ENCODE measurements around the gene KCTD3. TPM values are rescaled to one million over a fixed set of nuclear protein-coding genes. Genes with fewer than 3 reads are reported as not detected.

Gene KCTD3
- total RNA-seq, 1 donor from 2014 or later, result 50.3 TPM

DNA sequence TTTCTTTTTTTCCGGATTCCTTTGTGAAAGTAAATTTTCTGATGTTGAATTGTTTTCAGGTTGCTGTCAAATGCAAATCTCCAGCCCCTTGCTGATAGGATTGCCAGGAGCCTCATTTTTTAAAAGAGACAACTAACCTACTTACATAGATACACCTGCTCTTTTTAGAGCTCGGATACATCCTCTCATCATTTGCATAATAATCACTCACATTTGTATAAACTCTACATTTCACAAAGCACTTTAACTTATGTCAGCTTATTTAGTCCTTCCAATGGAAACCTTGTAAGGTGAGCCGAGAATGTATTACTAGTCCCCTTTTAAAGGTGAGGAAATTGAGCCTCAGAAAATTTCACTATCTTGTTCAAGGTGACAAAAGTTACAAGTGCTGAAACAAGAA, 84.8 kb downstream of the KCTD3 start:
- DNase-seq (ENCODE audit: low read depth in 2 of 2), result no peak

DNA sequence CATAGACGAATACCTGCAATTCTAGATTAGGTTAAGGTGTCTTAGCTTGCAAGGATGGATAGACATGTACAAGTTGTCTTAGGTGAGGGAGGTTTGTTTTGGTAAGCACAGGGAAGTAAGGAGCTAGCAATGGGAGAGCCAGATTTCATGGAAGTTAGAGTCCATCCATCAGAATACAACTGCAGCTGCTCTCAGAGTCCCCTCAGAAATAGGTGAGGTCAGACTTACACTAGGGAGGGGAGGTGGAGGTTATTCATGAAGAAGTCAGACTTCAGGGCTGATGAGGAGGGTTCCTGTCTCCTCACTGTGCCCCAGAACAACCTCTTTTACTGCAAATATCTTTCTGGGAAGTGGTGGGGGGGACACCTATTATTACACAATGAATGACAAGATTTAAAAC, 85.3 kb downstream of the KCTD3 start:
- DNase-seq (ENCODE audit: low read depth in 2 of 2), result no peak

DNA sequence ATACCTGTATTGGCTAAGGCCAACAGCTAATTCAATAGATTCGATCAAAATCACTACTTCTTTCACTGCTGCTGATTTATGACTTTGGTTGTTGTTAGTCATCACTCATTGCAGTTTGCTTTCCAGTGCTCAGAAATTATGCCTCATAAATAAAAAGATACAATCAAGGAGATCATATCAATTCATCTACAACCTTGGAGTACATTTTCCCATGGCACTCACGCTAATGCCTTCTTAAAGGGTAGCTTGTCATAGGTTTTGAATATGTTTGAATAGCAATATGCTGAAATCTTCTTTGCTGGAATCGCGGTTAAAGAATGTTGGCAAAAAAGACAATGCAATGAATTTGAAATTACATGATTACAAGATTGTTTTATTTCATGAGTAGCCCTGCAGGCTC, 89.9 kb downstream of the KCTD3 start:
- no peak for DNase-seq (ENCODE audit: low read depth in 2 of 2)

DNA sequence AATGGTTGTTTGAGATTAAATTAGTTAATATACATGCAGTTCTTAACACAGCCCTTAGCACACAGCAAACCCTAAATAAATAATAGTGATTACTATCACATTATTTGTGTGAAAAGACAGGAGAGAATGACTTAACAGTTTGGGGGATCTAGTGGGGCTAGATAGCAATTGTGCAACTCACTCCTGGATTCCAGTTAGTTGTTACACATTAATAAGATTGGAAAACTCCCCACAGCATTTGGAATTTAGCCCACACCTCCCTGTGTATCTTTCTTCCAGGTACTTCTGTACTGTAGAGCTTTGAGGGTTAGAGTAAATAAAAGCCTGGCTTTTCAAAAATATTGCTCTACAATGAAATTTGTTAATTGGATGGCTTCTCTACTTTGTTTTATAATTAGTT, 93.2 kb downstream of the KCTD3 start:
- no peak for DNase-seq (ENCODE audit: low read depth in 2 of 2)

DNA sequence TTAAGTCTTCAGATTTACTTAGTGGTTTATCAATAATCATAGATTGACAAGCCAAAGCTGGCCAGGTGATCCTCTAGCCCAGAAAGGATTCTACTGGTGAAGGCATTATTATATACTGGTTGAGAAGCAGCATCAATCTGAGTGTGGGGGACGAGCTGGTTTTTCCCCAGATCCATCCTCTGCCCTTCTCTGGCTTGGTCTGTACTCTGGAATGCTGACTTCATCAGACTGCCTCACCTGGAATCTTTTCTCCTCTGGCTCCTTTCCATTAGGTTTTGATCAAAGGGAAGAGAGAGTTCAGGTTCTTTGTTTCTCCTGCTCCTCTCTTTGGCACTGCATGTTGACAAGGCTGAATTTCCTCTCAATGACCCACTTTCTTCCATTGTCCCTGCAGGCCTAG, 93.9 kb downstream of the KCTD3 start:
- no peak for DNase-seq (ENCODE audit: low read depth in 2 of 2)

DNA sequence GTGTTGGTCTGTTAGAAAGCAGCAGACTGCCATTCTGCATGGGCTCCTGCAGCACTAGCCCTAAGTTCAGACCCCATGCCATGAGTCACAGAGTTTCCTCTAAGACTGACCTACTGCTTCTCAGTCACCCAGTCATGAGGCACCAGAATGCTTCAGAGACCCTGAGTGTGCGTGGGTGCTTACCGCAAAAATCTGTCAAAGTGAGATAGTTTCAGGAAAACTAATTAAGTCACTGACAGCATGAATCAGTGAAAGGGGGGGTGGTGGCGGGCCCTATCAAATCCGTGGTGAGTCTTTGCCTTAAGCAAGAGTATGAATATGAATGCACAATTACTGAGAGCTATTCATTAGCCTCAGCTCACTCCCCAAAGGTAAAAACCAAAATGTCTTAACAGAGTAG, 98.1 kb downstream of the KCTD3 start:
- no peak for DNase-seq (ENCODE audit: low read depth in 2 of 2)

DNA sequence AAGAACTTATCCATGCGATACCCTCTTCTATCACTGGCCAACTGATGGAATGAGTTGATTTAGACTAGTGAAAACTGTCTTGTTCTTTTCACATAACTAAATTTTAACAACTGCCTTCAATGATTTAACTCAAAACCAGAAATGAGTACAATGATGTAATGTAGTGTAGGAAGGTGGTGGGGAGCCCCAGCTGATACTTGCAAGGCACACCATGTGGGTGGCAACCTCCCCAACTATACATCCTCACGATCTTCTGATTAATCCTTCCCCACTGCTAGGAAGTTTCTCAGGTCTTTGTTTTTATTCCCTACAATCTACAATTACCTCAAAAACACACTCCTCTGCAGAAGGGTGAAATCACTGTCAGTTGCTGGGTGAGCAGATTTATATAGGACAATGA, 100.7 kb downstream of the KCTD3 start:
- DNase-seq (ENCODE audit: low read depth in 2 of 2), result no peak

DNA sequence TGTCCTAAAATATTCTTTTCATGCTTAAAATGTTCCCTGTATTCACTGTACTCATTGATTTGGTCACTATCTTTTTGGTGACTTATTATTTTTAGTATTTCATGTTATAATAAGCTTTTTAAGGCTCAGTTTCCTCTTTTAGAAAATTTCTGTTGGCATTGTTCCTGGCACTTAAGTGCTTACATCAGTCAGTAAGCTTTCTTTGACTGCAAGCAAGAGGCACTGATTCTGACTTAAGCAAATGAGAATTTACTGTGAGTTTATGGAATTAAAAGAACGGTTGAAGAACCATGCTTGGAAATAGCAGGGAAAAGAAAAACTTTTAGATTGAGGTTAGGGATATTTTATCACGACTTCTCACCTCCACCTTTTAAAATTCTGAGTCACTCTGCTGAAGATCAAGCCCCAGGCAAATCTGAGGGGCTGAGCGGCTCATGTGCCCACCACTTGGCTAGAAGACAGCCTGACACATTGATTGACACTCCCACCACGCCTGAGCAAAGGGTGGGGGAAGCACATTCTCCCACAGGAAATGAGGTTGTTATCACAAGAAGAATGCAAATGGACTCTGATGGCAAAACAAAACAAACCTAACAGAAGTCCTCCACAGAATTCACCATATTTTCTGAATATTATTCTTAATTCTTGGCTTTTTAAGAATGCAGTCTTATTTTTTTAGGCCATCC, 102.8 kb downstream of the KCTD3 start:
- no peak for DNase-seq (ENCODE audit: low read depth in 2 of 2)

Measured in dermis microvascular lymphatic vessel endothelial cell (primary cell).